Measurements from ENCODE around the gene FCHO2.

DNA sequence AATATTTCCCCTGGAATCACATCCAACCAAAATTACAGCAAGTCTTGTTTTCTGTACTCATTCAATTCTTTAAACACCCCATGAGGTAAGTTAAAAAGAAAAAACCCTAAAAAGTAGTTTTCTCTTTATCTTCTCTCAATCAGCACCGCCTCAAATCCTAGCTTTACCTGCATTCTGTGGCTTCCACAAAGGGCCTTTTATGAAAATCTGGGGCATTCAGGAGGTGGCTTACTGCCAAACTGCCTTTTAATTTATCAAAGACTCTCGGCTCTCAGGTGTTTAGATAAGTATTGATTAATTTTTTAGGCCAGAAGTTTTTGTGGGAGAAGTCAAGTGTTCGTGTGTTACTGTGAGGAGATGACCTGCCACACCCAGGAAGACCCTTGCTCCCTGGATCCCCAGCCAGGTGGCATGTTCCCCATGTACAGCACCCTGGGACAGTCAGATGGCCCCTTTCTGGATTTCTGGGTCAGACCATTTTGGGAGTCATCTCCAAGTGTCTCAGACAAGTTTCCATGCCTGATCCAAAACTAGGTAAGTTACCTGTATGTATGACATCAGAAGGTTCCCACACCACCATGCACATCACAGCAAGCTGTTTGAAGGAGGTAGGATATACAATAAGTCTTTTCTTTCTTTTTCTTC lies 158.3 kb downstream of the FCHO2 start:
- TF ChIP-seq, protein P1, sequence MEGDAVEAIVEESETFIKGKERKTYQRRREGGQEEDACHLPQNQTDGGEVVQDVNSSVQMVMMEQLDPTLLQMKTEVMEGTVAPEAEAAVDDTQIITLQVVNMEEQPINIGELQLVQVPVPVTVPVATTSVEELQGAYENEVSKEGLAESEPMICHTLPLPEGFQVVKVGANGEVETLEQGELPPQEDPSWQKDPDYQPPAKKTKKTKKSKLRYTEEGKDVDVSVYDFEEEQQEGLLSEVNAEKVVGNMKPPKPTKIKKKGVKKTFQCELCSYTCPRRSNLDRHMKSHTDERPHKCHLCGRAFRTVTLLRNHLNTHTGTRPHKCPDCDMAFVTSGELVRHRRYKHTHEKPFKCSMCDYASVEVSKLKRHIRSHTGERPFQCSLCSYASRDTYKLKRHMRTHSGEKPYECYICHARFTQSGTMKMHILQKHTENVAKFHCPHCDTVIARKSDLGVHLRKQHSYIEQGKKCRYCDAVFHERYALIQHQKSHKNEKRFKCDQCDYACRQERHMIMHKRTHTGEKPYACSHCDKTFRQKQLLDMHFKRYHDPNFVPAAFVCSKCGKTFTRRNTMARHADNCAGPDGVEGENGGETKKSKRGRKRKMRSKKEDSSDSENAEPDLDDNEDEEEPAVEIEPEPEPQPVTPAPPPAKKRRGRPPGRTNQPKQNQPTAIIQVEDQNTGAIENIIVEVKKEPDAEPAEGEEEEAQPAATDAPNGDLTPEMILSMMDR (IDR thresholded peaks at IDR 0.05; ENCODE audit: low read length) = no peak
- no peak for TF ChIP-seq EZH2 (IDR thresholded peaks at IDR 0.05; ENCODE audit: borderline replicate concordance, low read length)
